GM12864 (cell line): Measurements from ENCODE around the gene CTTNBP2NL.
"Not testable (repeated sequence)": the region's sequence is repeated elsewhere in the genome, so short reads cannot be mapped to it uniquely, and the experiment has no call there.

Experiments
- DNase-seq: peaks from one replicate; pipeline ENCODE4 v3.0.0-alpha.2; 2011; ENCODE audit warnings: low read depth
- H3K4me3 ChIP-seq: 2 replicates; pipeline ENCODE4 v1.5.1; 2011; ENCODE audit warnings: mild to moderate bottlenecking, low read depth, low read length, control low read depth
- TF ChIP-seq, protein P1 (sequence below): IDR thresholded peaks from 2 replicates; pipeline ENCODE4 v1.5.1; 2011; ENCODE audit warnings: low read depth, mild to moderate bottlenecking, moderate library complexity, low read length, control low read depth, inconsistent platforms; ENCODE audit errors: missing control alignments

The CTTNBP2NL gene

DNA sequence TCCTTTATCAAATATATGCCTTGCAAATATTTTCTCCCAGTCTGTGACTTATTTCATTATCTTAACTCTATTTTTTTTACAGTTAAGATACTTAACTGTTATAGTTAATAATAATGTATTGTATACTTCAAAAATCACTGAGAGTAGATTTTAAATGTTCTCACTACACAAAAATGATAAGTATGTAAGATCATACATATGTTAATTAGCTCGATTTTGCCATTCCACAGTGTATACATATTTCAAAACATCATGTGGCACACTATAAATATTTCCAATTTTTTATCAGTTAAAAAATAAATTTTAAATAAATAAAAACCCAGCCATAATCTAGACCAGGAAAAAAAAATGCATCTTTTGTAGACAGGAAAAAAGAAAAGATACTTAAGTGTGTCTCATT is 27.2 kb downstream of the CTTNBP2NL start:
- TF ChIP-seq, protein P1, sequence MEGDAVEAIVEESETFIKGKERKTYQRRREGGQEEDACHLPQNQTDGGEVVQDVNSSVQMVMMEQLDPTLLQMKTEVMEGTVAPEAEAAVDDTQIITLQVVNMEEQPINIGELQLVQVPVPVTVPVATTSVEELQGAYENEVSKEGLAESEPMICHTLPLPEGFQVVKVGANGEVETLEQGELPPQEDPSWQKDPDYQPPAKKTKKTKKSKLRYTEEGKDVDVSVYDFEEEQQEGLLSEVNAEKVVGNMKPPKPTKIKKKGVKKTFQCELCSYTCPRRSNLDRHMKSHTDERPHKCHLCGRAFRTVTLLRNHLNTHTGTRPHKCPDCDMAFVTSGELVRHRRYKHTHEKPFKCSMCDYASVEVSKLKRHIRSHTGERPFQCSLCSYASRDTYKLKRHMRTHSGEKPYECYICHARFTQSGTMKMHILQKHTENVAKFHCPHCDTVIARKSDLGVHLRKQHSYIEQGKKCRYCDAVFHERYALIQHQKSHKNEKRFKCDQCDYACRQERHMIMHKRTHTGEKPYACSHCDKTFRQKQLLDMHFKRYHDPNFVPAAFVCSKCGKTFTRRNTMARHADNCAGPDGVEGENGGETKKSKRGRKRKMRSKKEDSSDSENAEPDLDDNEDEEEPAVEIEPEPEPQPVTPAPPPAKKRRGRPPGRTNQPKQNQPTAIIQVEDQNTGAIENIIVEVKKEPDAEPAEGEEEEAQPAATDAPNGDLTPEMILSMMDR: no peak
- H3K4me3 ChIP-seq: no peak overlapping the region
- DNase-seq: no peak

DNA sequence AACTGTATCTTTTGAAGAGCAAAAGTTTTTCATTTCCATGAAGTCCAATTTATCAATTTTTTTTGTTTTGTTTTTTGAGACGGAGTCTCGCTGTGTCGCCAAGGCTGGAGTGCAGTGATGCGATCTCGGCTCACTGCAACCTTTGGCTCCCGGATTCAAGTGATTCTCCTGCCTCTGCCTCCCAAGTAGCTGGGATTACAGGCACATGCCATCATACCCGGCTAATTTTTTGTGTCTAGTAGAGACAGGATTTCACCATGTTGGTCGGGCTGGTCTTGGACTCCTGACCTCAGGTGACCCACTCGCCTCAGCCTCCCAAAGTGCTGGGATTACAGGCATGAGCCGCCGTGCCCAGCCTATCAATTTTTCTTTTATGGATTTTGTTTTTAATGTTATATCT is 27.7 kb downstream of the CTTNBP2NL start:
- not testable (repeated sequence) for H3K4me3 ChIP-seq, DNase-seq

DNA sequence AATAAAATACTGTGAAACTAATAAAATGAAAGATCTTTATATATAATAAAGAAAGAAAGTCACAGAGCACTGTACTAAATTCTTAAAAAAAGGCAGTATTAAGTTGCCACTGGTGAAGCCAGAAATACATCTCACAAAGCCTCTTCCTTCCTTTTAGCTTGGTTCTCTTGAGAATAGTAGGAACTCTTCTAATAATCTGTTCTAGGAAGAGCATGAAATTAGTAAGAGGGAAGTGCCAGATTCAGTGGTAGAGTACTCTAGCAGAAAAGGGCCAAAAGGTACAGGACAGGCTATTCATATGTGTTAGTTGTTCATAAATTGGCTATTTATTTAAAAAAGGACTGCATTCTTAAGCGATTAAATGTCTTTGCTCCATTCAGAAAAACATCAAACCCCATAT is 33.7 kb downstream of the CTTNBP2NL start:
- no peak overlapping the region for H3K4me3 ChIP-seq
- DNase-seq: no peak
- TF ChIP-seq, protein P1: no peak

DNA sequence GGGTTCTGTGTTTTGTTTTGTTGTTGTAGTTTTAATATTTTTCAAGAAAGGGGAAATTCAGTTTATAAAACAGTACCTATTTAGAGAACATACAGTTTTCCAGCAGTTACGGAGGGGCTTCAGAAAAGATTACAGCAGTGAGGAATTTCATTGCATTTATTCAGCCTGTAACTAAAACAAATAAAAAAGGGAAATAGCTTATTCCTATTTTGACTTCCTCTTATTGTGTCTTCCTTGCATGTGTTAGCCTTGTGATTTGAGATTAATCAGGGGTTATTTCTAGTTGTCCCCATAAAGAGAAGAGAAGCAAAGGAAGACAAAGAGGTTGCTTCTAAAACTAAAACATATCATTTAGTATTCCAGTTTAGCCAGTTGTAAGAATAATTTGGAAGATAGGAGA is 35.0 kb downstream of the CTTNBP2NL start:
- no peak overlapping the region for H3K4me3 ChIP-seq
- TF ChIP-seq, protein P1: no peak
- no peak for DNase-seq

DNA sequence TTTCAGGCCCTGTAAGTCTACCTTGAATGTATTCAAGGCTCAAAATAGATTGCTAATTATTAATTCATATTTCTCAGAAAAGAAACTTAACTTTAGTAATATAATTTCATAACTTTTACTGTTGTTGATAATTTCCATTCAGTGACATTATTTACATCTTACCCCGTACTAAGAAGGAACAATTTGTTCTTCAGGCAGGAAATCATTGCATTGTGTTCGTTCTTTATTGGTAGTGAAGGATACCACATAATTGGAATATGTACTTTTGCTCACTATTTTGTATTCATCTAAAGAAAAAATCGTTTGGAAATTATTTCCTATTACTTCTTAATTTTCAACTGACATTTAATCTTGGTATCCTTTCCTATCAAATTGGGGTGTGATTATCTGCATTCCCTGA is 39.4 kb downstream of the CTTNBP2NL start:
- no peak overlapping the region for H3K4me3 ChIP-seq
- DNase-seq: no peak
- TF ChIP-seq, protein P1: no peak

DNA sequence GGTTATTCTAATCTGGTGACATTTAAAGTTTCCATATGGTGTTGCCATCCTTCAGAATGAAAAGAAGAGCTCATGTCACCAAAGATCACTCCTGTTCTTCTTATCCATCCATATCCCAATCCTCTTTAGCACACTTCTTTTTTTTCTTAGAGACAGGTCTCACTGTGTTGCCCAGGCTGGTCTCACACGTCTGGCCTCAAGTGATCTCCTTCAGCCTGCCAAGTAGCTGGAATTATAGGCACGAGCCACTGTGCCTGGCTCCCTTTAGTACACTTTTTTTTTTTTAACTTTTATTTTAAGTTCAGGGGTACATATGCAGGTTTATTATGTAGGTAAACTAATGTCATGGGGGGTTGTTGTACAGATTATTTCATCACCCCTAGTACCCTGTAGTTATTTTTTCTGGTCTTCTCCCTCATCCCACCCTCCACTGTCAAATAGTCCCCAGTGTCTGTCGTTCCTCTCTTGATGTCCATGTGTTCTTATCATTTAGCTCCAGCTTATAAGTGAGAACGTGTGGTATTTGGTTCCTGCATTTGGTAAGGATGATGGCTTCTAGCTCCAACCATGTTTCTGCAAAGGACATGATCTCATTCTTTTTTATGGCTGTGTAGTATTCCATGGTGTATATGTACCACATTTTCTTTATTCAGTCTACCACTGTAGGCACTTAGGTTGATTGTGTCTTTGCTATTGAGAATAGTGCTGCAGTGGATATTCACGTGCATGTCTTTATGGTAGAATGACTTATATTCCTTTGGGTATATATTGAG is 40.6 kb downstream of the CTTNBP2NL start:
- no peak overlapping the region for H3K4me3 ChIP-seq
- TF ChIP-seq, protein P1: no peak
- no peak for DNase-seq

DNA sequence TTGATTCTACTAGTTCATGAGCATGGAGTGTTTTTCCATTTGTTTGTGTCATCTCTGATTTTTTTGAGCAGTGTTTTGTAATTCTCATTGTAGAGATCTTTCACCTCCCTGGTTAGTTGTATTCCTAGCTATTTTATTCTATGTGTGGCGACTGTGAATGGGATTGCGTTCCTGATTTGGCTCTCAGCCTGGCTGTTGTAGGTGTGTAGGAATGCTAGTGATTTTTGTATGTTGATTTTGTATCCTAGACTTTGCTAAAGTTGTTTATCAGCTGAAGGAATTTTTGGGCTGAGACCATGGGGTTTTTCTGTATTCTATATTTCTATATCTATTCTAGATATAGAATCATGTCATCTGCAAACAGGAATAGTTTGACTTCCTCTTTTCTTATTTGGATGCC is 42.1 kb downstream of the CTTNBP2NL start:
- DNase-seq, H3K4me3 ChIP-seq: not testable (repeated sequence)

DNA sequence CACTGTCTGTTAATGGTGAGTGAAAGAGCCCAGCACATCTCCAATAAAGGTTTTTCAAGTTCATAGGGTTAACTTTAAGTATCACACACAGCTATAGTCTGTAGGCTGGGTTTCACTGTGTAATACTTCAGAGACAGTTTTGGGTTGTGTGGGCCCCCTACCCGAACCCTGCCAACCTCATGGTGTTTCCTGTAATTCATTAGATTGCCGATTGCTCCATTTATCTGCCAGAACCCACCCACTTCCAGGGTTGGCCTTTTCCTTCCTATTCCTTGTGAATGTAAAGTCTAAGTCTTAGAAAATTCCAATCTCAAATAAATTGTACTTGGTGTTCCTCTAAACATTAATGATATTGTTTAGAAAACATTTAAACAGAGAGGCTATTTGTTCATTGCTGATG is 43.6 kb downstream of the CTTNBP2NL start:
- no peak for DNase-seq
- H3K4me3 ChIP-seq: no peak overlapping the region
- TF ChIP-seq, protein P1: no peak
